ENCODE results near the gene PRR3.
"Not testable (repeated sequence)": the region's sequence is repeated elsewhere in the genome, so short reads cannot be mapped to it uniquely, and the experiment has no call there.

The PRR3 gene

DNA sequence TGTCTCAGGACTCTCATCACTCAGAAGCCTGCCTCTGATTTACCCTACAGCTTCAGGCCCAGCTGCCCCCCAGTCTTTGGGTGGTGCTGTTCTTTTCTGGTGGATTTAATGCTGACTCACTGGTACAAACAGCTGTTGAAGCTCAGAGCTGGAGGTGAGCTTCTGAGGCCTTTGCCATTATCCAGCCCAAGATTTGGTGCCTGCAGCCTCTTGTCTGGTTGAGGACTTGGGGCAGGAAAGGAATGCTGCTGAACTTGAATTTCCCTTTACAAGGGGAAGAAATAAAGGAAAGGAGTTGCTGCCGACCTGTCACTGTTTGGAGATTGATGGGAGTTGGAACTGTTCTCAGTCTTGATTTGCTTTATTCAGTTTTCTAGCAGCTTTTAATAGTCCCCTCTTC, 33.9 kb downstream of the PRR3 start:
- H3K4me2 ChIP-seq (ENCODE audit: low read length), result no peak overlapping the region
- H3K9me3 ChIP-seq (ENCODE audit: insufficient read depth, low read length), result no peaks in the 10 kb centered on the region
- H2AFZ ChIP-seq (ENCODE audit: low read depth, low read length), result no peak overlapping the region
- H3K4me3 ChIP-seq (ENCODE audit: low read length), result no peak overlapping the region
- H3K27me3 ChIP-seq (ENCODE audit: low read depth, low read length), result no peaks in the 10 kb centered on the region
- no peak overlapping the region for H3K27ac ChIP-seq (ENCODE audit: low read length)
- peaks cover 25% of the 10 kb centered on the region for H3K36me3 ChIP-seq (replicated peaks; ENCODE audit: low read depth, low read length)
- H3K9ac ChIP-seq (ENCODE audit: low read length), result no peak overlapping the region
- H4K20me1 ChIP-seq (ENCODE audit: insufficient read depth, low read length), result peaks cover 4% of the 10 kb centered on the region; the same call in 1 of the 2 replicates
- no peak for TF ChIP-seq EZH2phosphoT487 (IDR thresholded peaks at IDR 0.05; ENCODE audit: low read depth)
- TF ChIP-seq, protein P1, sequence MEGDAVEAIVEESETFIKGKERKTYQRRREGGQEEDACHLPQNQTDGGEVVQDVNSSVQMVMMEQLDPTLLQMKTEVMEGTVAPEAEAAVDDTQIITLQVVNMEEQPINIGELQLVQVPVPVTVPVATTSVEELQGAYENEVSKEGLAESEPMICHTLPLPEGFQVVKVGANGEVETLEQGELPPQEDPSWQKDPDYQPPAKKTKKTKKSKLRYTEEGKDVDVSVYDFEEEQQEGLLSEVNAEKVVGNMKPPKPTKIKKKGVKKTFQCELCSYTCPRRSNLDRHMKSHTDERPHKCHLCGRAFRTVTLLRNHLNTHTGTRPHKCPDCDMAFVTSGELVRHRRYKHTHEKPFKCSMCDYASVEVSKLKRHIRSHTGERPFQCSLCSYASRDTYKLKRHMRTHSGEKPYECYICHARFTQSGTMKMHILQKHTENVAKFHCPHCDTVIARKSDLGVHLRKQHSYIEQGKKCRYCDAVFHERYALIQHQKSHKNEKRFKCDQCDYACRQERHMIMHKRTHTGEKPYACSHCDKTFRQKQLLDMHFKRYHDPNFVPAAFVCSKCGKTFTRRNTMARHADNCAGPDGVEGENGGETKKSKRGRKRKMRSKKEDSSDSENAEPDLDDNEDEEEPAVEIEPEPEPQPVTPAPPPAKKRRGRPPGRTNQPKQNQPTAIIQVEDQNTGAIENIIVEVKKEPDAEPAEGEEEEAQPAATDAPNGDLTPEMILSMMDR (IDR thresholded peaks at IDR 0.05; ENCODE audit: low read depth, low read length), result no peak
- no peaks in the 10 kb centered on the region for H3K4me1 ChIP-seq (ENCODE audit: low read length)
- H3K79me2 ChIP-seq (ENCODE audit: low read length), result peaks cover 15% of the 10 kb centered on the region

DNA sequence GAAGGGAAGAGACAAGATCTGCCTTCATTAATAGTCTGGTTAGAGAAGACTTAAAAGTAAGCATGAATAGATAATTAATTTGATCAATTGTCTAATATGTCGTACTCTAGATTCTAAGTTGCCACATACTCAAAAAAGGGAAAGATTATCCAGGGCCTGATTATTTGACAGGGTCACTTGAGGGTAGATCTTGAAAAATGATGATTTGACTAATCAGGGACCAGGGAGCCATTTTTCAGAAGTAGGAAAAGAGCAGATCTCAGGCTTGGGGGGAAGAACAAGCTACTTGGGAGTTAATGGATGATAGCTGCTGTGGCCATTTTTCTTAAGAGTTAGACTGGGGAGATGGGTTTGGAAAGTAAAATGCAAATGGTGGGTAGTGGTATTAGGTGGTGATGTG, 35.2 kb downstream of the PRR3 start:
- Histone ChIP-seq H3K27me3 (ENCODE audit: low read depth, low read length) (no peaks in the 10 kb centered on the region), H3K9me3 (ENCODE audit: insufficient read depth, low read length) (no peaks in the 10 kb centered on the region), H2AFZ (ENCODE audit: low read depth, low read length) (no peak overlapping the region), H3K79me2 (ENCODE audit: low read length) (peaks cover 15% of the 10 kb centered on the region), H3K4me3 (ENCODE audit: low read length) (no peak overlapping the region), H3K27ac (ENCODE audit: low read length) (no peak overlapping the region), H3K4me2 (ENCODE audit: low read length) (no peak overlapping the region), H3K4me1 (ENCODE audit: low read length) (no peaks in the 10 kb centered on the region), H3K36me3 (replicated peaks; ENCODE audit: low read depth, low read length) (peaks cover 20% of the 10 kb centered on the region), H3K9ac (ENCODE audit: low read length) (no peak overlapping the region), H4K20me1 (ENCODE audit: insufficient read depth, low read length) (peaks cover 4% of the 10 kb centered on the region; the same call in 1 of the 2 replicates)
- no peak for TF ChIP-seq EZH2phosphoT487 (IDR thresholded peaks at IDR 0.05; ENCODE audit: low read depth)
- TF ChIP-seq, protein P1 (IDR thresholded peaks at IDR 0.05; ENCODE audit: low read depth, low read length), result no peak

DNA sequence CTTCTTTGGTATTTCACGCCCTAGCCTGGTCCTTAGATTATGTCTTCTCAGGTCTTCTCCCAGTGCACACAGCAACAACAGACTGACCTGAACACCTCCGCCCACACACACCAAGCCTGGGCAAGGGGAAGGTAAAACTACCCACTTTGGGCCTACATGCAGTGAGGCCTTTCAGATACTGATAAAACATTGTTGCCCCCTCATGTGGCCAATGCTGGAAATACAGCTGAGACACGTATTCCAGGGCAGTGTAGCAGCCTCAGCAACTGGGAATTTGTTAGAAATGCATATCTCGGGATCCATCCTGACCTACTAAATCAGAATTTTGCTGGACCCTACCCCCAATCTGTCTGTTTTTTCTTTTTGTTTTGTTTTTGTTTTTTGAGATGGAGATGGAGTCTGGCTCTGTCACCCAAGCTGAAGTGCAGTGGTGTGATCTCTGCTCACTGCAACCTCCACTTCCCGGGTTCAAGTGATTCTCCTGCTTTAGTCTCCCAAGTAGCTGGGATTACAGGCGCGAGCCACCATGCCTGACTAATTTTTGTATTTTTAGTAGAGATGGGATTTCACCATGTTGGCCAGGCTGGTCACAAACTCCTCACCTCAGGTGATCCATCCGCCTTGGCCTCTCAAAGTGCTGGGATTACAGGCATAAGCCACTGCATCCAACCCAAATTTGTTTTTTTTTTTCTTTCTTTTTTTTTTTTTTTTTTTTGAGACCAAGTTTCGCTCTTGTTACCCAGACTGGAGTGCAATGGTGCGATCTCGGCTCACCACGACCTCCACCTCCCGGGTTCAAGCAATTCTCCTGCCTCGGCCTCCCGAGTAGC, 40.4 kb downstream of the PRR3 start:
- not testable (repeated sequence) for H3K9me3 ChIP-seq (ENCODE audit: insufficient read depth, low read length); H3K27me3 ChIP-seq (ENCODE audit: low read depth, low read length); H2AFZ ChIP-seq (ENCODE audit: low read depth, low read length); H3K4me3 ChIP-seq (ENCODE audit: low read length); H3K79me2 ChIP-seq (ENCODE audit: low read length); H3K4me1 ChIP-seq (ENCODE audit: low read length); H3K9ac ChIP-seq (ENCODE audit: low read length); H4K20me1 ChIP-seq (ENCODE audit: insufficient read depth, low read length); H3K4me2 ChIP-seq (ENCODE audit: low read length); H3K27ac ChIP-seq (ENCODE audit: low read length)
- peaks cover 20% of the 10 kb centered on the region for H3K36me3 ChIP-seq (replicated peaks; ENCODE audit: low read depth, low read length)
- TF ChIP-seq, protein P1 (IDR thresholded peaks at IDR 0.05; ENCODE audit: low read depth, low read length), result peak; percentile 54

DNA sequence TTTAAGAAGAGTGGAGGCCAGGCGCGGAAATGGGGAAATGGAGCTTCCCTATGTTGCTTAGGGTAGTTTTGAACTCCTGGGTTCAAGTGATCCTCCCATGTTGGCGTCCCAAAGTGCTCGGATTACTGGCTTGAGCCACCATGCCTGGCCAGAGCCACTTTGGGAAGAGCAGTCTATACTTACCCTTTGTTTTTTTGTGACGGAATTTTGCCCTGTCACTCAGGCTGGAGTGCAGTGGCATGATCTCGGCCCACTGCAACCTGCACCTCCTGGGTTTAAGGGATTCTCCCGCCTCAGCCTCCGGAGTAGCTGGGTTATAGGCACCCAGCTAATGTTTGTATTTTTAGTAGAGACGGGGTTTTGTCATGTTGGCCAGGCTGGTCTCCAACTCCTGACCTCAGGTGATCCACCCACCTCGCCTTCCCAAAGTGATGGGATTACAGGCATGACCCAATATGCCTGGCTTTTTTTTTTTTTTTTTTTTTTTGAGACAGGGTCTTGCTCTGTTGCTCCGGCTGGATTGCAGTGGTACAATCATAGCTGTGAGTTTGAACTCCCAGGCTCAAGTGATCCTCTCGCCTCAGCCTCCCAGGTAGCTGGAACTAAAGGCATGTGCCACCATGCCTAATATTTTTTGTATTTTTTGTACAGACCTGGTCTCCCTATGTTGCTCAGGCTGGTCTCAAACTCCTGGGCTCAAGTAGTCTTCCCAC, 42.0 kb downstream of the PRR3 start:
- no peak overlapping the region for H3K4me2 ChIP-seq (ENCODE audit: low read length)
- TF ChIP-seq, protein P1 (IDR thresholded peaks at IDR 0.05; ENCODE audit: low read depth, low read length), result no peak
- no peak for TF ChIP-seq EZH2phosphoT487 (IDR thresholded peaks at IDR 0.05; ENCODE audit: low read depth)

More for the DNA sequence above, 42.0 kb downstream of the PRR3 start:
- Histone ChIP-seq H4K20me1 (ENCODE audit: insufficient read depth, low read length) (no peaks in the 10 kb centered on the region; the same call in 1 of the 2 replicates), H3K4me3 (ENCODE audit: low read length) (no peak overlapping the region), H3K27me3 (ENCODE audit: low read depth, low read length) (no peaks in the 10 kb centered on the region), H3K9ac (ENCODE audit: low read length) (no peak overlapping the region), H3K36me3 (replicated peaks; ENCODE audit: low read depth, low read length) (peaks cover 33% of the 10 kb centered on the region), H2AFZ (ENCODE audit: low read depth, low read length) (no peak overlapping the region), H3K4me1 (ENCODE audit: low read length) (no peaks in the 10 kb centered on the region), H3K79me2 (ENCODE audit: low read length) (no peaks in the 10 kb centered on the region), H3K9me3 (ENCODE audit: insufficient read depth, low read length) (no peaks in the 10 kb centered on the region), H3K27ac (ENCODE audit: low read length) (no peak overlapping the region)

Measured in OCI-LY3 (cell line).